ENCODE data around the gene SPRED2.

DNA sequence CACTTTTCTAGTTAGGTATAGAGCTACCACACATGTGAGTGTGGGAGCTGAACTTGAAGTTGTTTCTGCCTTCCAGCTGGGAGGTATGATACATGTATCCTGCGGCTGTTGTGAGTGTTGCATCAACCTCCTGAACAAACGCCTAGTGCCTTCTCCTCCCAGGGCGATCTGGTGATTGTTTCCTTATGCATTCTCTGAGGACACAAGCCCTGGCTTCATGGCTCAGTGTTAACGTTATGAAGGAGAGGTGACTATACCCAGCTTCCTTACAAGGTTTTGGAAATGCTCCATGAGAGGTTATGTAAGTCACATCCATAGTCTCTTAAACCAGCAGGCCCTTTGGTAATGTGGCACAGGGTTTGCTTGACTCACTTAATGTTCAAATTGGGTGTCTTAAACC lies 64.9 kb downstream of the SPRED2 start:
- TF ChIP-seq CTCF (IDR thresholded peaks at IDR 0.05) (no peak), POLR2A (IDR thresholded peaks at IDR 0.05) (no peak)

All from esophagus squamous epithelium (tissue), 4 donors.